Right lobe of liver (tissue), 6 donors: Measurements from ENCODE around the gene NCKAP5. TPM values are rescaled to one million over a fixed set of nuclear protein-coding genes. Genes with fewer than 3 reads are reported as not detected.

Source experiments
- ATAC-seq, 4 donors: fragments of 200-7000 bp; cut with Tn5 transposase; one replicate each; pipeline ENCODE4 v1.9.1; 2020; ENCODE audit warnings: mild to moderate bottlenecking in 4 of 4, moderate library complexity in 4 of 4
- DNase-seq, 3 donors: peaks; one replicate each; pipeline ENCODE4 v3.0.0-alpha.2; 2020
- H3K27ac ChIP-seq, 3 donors: fragments of 200-600 bp; one replicate each; pipeline ENCODE4 v1.8.0; 2022
- H3K27me3 ChIP-seq, 2 donors: fragments of 200-600 bp; one replicate each; pipeline ENCODE4 v1.8.0; 2022
- H3K36me3 ChIP-seq, 4 donors: fragments of 200-600 bp; sonication (generic) in 1 of 4; one replicate each; pipeline versions ENCODE4 v1.5.1 to v1.8.0; 2017 to 2022; ENCODE audit warnings: control low read depth in 1 of 4
- H3K4me1 ChIP-seq, 4 donors: fragments of 200-600 bp; sonication (generic) in 1 of 4; one replicate each; pipeline versions ENCODE4 v1.5.1 to v1.8.0; 2017 to 2022; ENCODE audit warnings: control low read depth in 1 of 4
- H3K4me3 ChIP-seq, 3 donors: fragments of 200-600 bp; one replicate each; pipeline ENCODE4 v1.8.0; 2022
- H3K9me3 ChIP-seq, 4 donors: fragments of 200-600 bp; sonication (generic) in 1 of 4; one replicate each; pipeline versions ENCODE4 v1.5.1 to v1.8.0; 2017 to 2022; ENCODE audit warnings: control low read depth in 1 of 4
- POLR2A ChIP-seq: fragments of 450-650 bp; IDR thresholded peaks from one replicate; pipeline ENCODE4 v1.6.1; 2017; ENCODE audit warnings: antibody characterized with exemption, mild to moderate bottlenecking
- WGBS: methylation state at CpG from one replicate; pipeline ENCODE4 v1.1.6; 2018; ENCODE audit warnings: low coverage, low lambda C conversion rate; ENCODE audit not compliant: insufficient coverage; ENCODE audit errors: missing lambda C conversion rate; 5-methylcytosine and 5-hydroxymethylcytosine counted together
- intact Hi-C, 2 donors: fragments of 100-400 bp; cut with DNase I; formaldehyde crosslinking; loops; one replicate each; pipeline versions ENCODE4 v1.11.2 to v1.14.1; 2022
- total RNA-seq, 6 experiments: library from RNA; depleted of rRNA in 2 of 6; stranded (reverse); fragments of >200 nt in 2 of 6; fragmentation: NEBNext Ultra II Directional in 3 of 6; extraction: Animal tissue kit (Norgen Biotek cat#: 25700) in 3 of 6; gene quantifications; one replicate each; pipeline versions ENCODE4 v1.1.0 to v1.2.4, GENCODE V29; 2016 to 2023
- TF ChIP-seq, protein P1 (sequence below), 4 donors: fragments of 200-600 bp in 3 of 4; fragments of 450-650 bp in 1 of 4; IDR thresholded peaks; one replicate each; pipeline versions ENCODE4 v1.5.1 to v1.8.0; 2016 to 2022; ENCODE audit warnings: antibody characterized with exemption in 4 of 4, mild to moderate bottlenecking in 2 of 4
- donor health status: DM: no; HTN: yes; CAD: no.
- donor health status: DM: no; HTN: no; CAD: no.
- donor health status: DM: no; HTN: no; CAD: no.
- donor health status: DM: no; HTN: yes; CAD: no.
- donor health status: DM: no; HTN: yes; CAD: no.

Gene NCKAP5
- total RNA-seq, 6 experiments from 2014 or later = 3.6 to 11.7 (median 6.9) TPM

DNA sequence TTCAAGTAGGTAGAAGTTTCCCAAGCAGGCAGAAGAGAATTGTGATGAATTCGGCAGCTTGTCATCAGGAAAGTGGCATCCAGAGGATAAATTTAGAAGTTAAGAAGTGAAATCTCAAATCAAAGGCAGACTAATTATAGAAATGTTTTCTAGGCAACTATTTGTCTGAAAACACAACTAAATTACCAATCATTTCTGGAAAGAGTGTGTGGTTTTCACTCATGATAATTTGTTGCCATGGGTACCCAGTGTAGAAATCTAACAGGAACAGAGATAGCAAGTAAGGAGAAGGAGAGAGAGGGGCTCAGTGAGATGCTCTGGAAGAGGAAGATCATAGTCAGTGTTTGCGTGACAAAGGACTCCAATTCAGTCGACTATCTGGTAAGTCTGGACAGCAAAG, 208.1 kb downstream of the NCKAP5 start:
- no peak for TF ChIP-seq POLR2A
- TF ChIP-seq, protein P1, sequence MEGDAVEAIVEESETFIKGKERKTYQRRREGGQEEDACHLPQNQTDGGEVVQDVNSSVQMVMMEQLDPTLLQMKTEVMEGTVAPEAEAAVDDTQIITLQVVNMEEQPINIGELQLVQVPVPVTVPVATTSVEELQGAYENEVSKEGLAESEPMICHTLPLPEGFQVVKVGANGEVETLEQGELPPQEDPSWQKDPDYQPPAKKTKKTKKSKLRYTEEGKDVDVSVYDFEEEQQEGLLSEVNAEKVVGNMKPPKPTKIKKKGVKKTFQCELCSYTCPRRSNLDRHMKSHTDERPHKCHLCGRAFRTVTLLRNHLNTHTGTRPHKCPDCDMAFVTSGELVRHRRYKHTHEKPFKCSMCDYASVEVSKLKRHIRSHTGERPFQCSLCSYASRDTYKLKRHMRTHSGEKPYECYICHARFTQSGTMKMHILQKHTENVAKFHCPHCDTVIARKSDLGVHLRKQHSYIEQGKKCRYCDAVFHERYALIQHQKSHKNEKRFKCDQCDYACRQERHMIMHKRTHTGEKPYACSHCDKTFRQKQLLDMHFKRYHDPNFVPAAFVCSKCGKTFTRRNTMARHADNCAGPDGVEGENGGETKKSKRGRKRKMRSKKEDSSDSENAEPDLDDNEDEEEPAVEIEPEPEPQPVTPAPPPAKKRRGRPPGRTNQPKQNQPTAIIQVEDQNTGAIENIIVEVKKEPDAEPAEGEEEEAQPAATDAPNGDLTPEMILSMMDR (IDR thresholded peaks at IDR 0.05) = no peak
- intact Hi-C loops = no loop called here
- no peaks in the 10 kb centered on the region for H3K4me1 ChIP-seq
- no peak overlapping the region for H3K27ac ChIP-seq
- no peak overlapping the region for H3K4me3 ChIP-seq
- H3K9me3 ChIP-seq = no peaks in the 10 kb centered on the region
- ATAC-seq (no peak), DNase-seq (no peak)
- no peaks in the 10 kb centered on the region for H3K36me3 ChIP-seq
- 70% methylated on average over 2 of the region's 3 CpGs for WGBS
- no peaks in the 10 kb centered on the region for H3K27me3 ChIP-seq

DNA sequence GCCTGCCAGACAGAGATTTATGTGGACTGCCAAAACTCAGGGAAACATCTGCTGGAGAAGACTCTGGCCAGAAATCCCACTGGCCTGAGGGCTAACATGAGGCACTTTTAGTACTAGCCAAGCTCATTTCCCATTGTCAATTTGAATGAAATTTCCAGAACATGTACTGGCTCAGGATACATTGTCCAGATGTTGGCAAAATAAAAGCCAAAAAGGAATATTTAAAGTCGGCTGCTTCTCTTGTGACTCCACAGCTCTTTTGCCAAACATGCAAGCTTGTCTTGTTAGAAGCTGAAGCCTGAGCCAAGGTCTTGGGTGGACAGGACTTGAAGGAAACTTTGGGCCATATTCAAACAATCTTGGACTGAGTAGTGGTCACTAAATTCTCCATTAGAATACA, 215.5 kb downstream of the NCKAP5 start:
- DNase-seq = no peak
- H3K27ac ChIP-seq = no peak overlapping the region
- H3K4me3 ChIP-seq = no peak overlapping the region
- TF ChIP-seq, protein P1 (IDR thresholded peaks at IDR 0.05) = no peak
- TF ChIP-seq POLR2A = no peak
- H3K9me3 ChIP-seq = no peaks in the 10 kb centered on the region
- WGBS = 86% methylated on average over 1 of the region's 1 CpG
- no peaks in the 10 kb centered on the region for H3K4me1 ChIP-seq
- no peaks in the 10 kb centered on the region for H3K27me3 ChIP-seq
- no peaks in the 10 kb centered on the region for H3K36me3 ChIP-seq
- intact Hi-C loops = no loop called here
- ATAC-seq = no peak

DNA sequence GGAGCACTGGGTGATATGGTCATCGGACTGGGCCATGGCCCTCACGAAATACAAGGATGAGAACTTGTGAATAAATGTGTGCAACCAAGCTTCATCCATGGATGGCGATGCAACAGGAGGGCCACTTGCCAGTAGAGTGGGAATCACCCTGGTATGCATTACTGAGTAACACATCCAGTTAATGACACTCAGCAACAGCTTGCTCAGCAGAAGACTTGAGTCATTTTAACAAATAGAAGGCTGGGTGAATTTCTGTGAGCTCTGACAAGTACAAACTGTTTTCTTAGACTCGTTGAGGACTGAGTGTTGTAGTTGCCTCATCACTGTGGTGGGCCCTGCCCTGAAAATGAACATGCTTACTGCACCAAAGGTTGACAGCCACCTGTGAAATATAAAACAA, 221.6 kb downstream of the NCKAP5 start:
- Histone ChIP-seq H3K9me3 (no peaks in the 10 kb centered on the region), H3K4me3 (no peak overlapping the region), H3K4me1 (no peaks in the 10 kb centered on the region), H3K27ac (no peak overlapping the region), H3K36me3 (no peaks in the 10 kb centered on the region), H3K27me3 (no peaks in the 10 kb centered on the region)
- ATAC-seq = no peak
- DNase-seq = no peak
- TF ChIP-seq, protein P1 (IDR thresholded peaks at IDR 0.05) = no peak
- no peak for TF ChIP-seq POLR2A
- WGBS = 87% methylated on average over 3 of the region's 4 CpGs
- intact Hi-C loops = no loop called here

DNA sequence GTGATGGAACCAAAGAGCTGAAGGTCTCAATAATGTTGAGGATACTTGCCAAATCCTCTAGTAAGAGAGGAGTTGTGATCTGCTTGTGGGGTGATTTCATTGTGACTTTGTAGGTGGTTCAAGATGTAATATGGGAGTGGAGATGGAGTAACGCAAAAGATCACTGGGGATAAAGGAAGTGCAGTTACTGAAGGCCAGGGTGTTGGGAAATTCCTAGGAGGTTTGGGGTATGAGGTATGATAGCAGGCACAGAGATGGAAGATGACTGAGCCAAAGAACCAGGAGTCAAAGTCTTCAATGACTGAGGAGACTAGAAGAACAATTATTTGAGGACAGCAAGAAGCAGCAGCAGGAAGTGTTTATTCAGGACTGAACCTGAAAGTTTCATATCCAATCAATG, 222.6 kb downstream of the NCKAP5 start:
- Histone ChIP-seq H3K9me3 (no peaks in the 10 kb centered on the region), H3K4me1 (no peaks in the 10 kb centered on the region), H3K4me3 (no peak overlapping the region), H3K27ac (no peak overlapping the region), H3K27me3 (no peaks in the 10 kb centered on the region), H3K36me3 (no peaks in the 10 kb centered on the region)
- intact Hi-C loops = no loop called here
- no peak for TF ChIP-seq POLR2A
- TF ChIP-seq, protein P1 (IDR thresholded peaks at IDR 0.05) = no peak
- 100% methylated on average over 1 of the region's 1 CpG for WGBS
- DNase-seq (no peak), ATAC-seq (no peak)

DNA sequence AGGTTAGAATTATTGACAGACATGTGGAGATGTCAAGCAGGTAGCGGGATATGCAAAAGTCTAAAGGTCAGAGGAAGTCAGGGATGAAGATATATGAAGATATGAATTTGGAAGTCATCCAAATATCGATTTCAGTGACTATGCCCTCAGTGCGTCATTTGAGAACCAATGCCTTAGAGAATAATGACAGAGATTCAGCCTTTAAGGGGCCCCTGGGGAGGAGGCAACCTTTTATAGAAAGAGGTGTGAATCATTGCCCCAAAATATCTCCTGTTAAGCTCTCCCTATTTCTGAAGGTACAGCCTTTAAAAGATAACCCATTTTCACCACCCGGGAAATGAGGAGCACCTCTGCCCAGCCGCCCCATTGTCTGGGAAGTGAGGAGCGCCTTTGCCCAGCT, 223.4 kb downstream of the NCKAP5 start:
- intact Hi-C loops = no loop called here
- no peak for DNase-seq
- no peaks in the 10 kb centered on the region for H3K4me1 ChIP-seq

More for the DNA sequence above, 223.4 kb downstream of the NCKAP5 start:
- Histone ChIP-seq H3K4me3 (no peak overlapping the region), H3K27ac (no peak overlapping the region), H3K9me3 (no peaks in the 10 kb centered on the region), H3K27me3 (no peaks in the 10 kb centered on the region), H3K36me3 (no peaks in the 10 kb centered on the region)
- TF ChIP-seq POLR2A = no peak
- TF ChIP-seq, protein P1 (IDR thresholded peaks at IDR 0.05) = no peak
- WGBS = 74% methylated on average over 4 of the region's 6 CpGs
- no peak for ATAC-seq
